Measurements from ENCODE around the gene MAS1L. TPM values are rescaled to one million over a fixed set of nuclear protein-coding genes. Genes with fewer than 3 reads are reported as not detected.

MAS1L gene
- polyA plus RNA-seq, 5 donors: not detected

Other genes starting within 250 kb of the MAS1L start
- gene OR14J1, start 186.3 kb downstream of the MAS1L start, polyA plus RNA-seq (ENCODE audit: insufficient read depth in 1 of 5, insufficient read length in 5 of 5, low replicate concordance in 1 of 5): under 1 TPM; 0.05 to 0.12 (median 0.07) TPM
- not detected for gene OR5V1, start 119.1 kb downstream of the MAS1L start, polyA plus RNA-seq (ENCODE audit: insufficient read depth in 1 of 5, insufficient read length in 5 of 5, low replicate concordance in 1 of 5)
- not detected for gene OR12D3, start 112.7 kb downstream of the MAS1L start, polyA plus RNA-seq (ENCODE audit: insufficient read depth in 1 of 5, insufficient read length in 5 of 5, low replicate concordance in 1 of 5)
- not detected for gene OR12D2, start 92.3 kb downstream of the MAS1L start, polyA plus RNA-seq (ENCODE audit: insufficient read depth in 1 of 5, insufficient read length in 5 of 5, low replicate concordance in 1 of 5)
- gene OR12D1, start 73.0 kb downstream of the MAS1L start, polyA plus RNA-seq (ENCODE audit: insufficient read depth in 1 of 5, insufficient read length in 5 of 5, low replicate concordance in 1 of 5): not detected
- gene OR10C1, start 48.6 kb downstream of the MAS1L start, polyA plus RNA-seq (ENCODE audit: insufficient read depth in 1 of 5, insufficient read length in 5 of 5, low replicate concordance in 1 of 5): not detected
- not detected for gene OR11A1, start 30.9 kb downstream of the MAS1L start, polyA plus RNA-seq (ENCODE audit: insufficient read depth in 1 of 5, insufficient read length in 5 of 5, low replicate concordance in 1 of 5)
- gene OR2H1, start 30.8 kb downstream of the MAS1L start, polyA plus RNA-seq (ENCODE audit: insufficient read depth in 1 of 5, insufficient read length in 5 of 5, low replicate concordance in 1 of 5): not detected
- gene UBD, start 71.8 kb upstream of the MAS1L start, polyA plus RNA-seq (ENCODE audit: insufficient read depth in 1 of 5, insufficient read length in 5 of 5, low replicate concordance in 1 of 5): 1 to 10 TPM in 3 of 5 donors, under 1 TPM in 2; 0.68 to 2.8 (median 1.6) TPM
- gene OR2H2, start 97.2 kb upstream of the MAS1L start, polyA plus RNA-seq (ENCODE audit: insufficient read depth in 1 of 5, insufficient read length in 5 of 5, low replicate concordance in 1 of 5): under 1 TPM in 4 of 5 donors, not detected in 1; 0.07 to 0.20 (median 0.17) TPM
- gene GABBR1, start 145.2 kb upstream of the MAS1L start, polyA plus RNA-seq (ENCODE audit: insufficient read depth in 1 of 5, insufficient read length in 5 of 5, low replicate concordance in 1 of 5): 100 to 1,000 TPM in 1 of 5 donors, 10 to 100 TPM in 4; 85.5 to 122 (median 88.1) TPM
- under 1 TPM in 1 of 5 donors, not detected in 4; 0.13 TPM for gene MOG, start 169.1 kb upstream of the MAS1L start, polyA plus RNA-seq (ENCODE audit: insufficient read depth in 1 of 5, insufficient read length in 5 of 5, low replicate concordance in 1 of 5)
- under 1 TPM in 1 of 5 donors, not detected in 4; 0.61 TPM for gene ZFP57, start 193.2 kb upstream of the MAS1L start, polyA plus RNA-seq (ENCODE audit: insufficient read depth in 1 of 5, insufficient read length in 5 of 5, low replicate concordance in 1 of 5)
- gene HLA-F, start 235.5 kb upstream of the MAS1L start, polyA plus RNA-seq (ENCODE audit: insufficient read depth in 1 of 5, insufficient read length in 5 of 5, low replicate concordance in 1 of 5): 10 to 100 TPM; 15.5 to 20.2 (median 18.3) TPM